Natural killer cell (primary cell): ENCODE results near the gene APEX1. TPM values are rescaled to one million over a fixed set of nuclear protein-coding genes. Genes with fewer than 3 reads are reported as not detected.
A peak's percentile ranks its signal among the peaks of the same experiment; 100 is the strongest.

Experiments used
- ATAC-seq, 3 donors: fragments of 150-1000 bp in 2 of 3; fragments of 200-7000 bp in 1 of 3; cut with Tn5 transposase; 1 replicate in 1 of 3; 2 replicates in 2 of 3; pipeline ENCODE4 v1.10.0; 2021; ENCODE audit warnings: mild to moderate bottlenecking in 2 of 3, moderate library complexity in 2 of 3
- DNase-seq, 2 donors: peaks; one replicate each; pipeline versions ENCODE4 v3.0.0 to v3.0.0-alpha.2; 2013 to 2021; ENCODE audit warnings: mixed read lengths in 1 of 2
- H3K27ac ChIP-seq: one replicate; pipeline ENCODE4 v1.5.1; 2013; ENCODE audit warnings: mild to moderate bottlenecking, low read length
- H3K27me3 ChIP-seq: one replicate; pipeline ENCODE4 v1.6.1; 2013; ENCODE audit warnings: low read length; ENCODE audit not compliant: control insufficient read depth, insufficient read depth
- H3K36me3 ChIP-seq: one replicate; pipeline ENCODE4 v1.6.1; 2013; ENCODE audit warnings: low read length; ENCODE audit not compliant: control insufficient read depth, insufficient read depth
- H3K4me1 ChIP-seq: one replicate; pipeline ENCODE4 v1.6.1; 2013; ENCODE audit warnings: low read length; ENCODE audit not compliant: control insufficient read depth, insufficient read depth
- H3K4me3 ChIP-seq: one replicate; pipeline ENCODE4 v1.5.1; 2013; ENCODE audit warnings: low read length
- H3K9me3 ChIP-seq: one replicate; pipeline ENCODE4 v1.6.1; 2013; ENCODE audit warnings: low read length; ENCODE audit not compliant: control insufficient read depth, insufficient read depth
- H3K27ac Mint-ChIP-seq, 2 donors: one replicate each; pipeline ENCODE4 v1.8.0; 2022; ENCODE audit warnings: mild to moderate bottlenecking in 2 of 2, mixed read lengths in 2 of 2, moderate library complexity in 1 of 2
- H3K27me3 Mint-ChIP-seq, 2 donors: one replicate each; pipeline ENCODE4 v1.8.0; 2022; ENCODE audit warnings: low read depth in 2 of 2, mixed read lengths in 2 of 2
- H3K36me3 Mint-ChIP-seq: one replicate; pipeline ENCODE4 v1.8.0; 2022; ENCODE audit warnings: mixed read lengths
- H3K4me1 Mint-ChIP-seq, 2 donors: one replicate each; pipeline ENCODE4 v1.8.0; 2022; ENCODE audit warnings: mixed read lengths in 2 of 2
- H3K4me3 Mint-ChIP-seq: one replicate; pipeline ENCODE4 v1.8.0; 2022; ENCODE audit warnings: mild to moderate bottlenecking, moderate library complexity, mixed read lengths
- H3K9me3 Mint-ChIP-seq, 2 donors: one replicate each; pipeline ENCODE4 v1.8.0; 2022; ENCODE audit warnings: mixed read lengths in 2 of 2
- WGBS: methylation state at CpG from one replicate; pipeline ENCODE4 v1.1.7; 2013; ENCODE audit warnings: missing lambda C conversion rate; ENCODE audit not compliant: insufficient coverage; 5-methylcytosine and 5-hydroxymethylcytosine counted together
- intact Hi-C: fragments of 100-400 bp; cut with micrococcal nuclease; formaldehyde crosslinking; loops from one replicate; pipeline ENCODE4 v1.14.2; 2022
- total RNA-seq, 4 donors: library from RNA; stranded (reverse); fragments of 120-200 nt in 1 of 4; gene quantifications; one replicate each; pipeline versions ENCODE4 v1.2.3 to v1.2.4, GENCODE V29; 2013 to 2022
- TF ChIP-seq, protein P1 (sequence below): fragments of 200-600 bp; IDR thresholded peaks from one replicate; pipeline ENCODE4 v1.8.0; 2022; ENCODE audit warnings: antibody characterized with exemption

APEX1 gene
- total RNA-seq, 3 donors from 2014 or later (not counting 1 experiment from before 2014, with no cell fraction given) = 66.0 to 77.6 (median 74.9) TPM

- 78% methylated on average over 1 of the region's 2 CpGs for WGBS
- Histone ChIP-seq H3K27me3 (no peaks in the 10 kb centered on the region), H3K9me3 (no peaks in the 10 kb centered on the region), H3K4me1 (peaks cover 47% of the 10 kb centered on the region), H3K4me3 (no peak overlapping the region), H3K36me3 (peaks cover 49% of the 10 kb centered on the region), H3K27ac (no peak overlapping the region)
- no peaks in the 10 kb centered on the region for H3K27me3 Mint-ChIP-seq
- no peak for ATAC-seq
- TF ChIP-seq, protein P1, sequence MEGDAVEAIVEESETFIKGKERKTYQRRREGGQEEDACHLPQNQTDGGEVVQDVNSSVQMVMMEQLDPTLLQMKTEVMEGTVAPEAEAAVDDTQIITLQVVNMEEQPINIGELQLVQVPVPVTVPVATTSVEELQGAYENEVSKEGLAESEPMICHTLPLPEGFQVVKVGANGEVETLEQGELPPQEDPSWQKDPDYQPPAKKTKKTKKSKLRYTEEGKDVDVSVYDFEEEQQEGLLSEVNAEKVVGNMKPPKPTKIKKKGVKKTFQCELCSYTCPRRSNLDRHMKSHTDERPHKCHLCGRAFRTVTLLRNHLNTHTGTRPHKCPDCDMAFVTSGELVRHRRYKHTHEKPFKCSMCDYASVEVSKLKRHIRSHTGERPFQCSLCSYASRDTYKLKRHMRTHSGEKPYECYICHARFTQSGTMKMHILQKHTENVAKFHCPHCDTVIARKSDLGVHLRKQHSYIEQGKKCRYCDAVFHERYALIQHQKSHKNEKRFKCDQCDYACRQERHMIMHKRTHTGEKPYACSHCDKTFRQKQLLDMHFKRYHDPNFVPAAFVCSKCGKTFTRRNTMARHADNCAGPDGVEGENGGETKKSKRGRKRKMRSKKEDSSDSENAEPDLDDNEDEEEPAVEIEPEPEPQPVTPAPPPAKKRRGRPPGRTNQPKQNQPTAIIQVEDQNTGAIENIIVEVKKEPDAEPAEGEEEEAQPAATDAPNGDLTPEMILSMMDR = no peak
- no peaks in the 10 kb centered on the region for H3K9me3 Mint-ChIP-seq
- H3K4me3 Mint-ChIP-seq = peak overlapping the region; percentile 28
- peaks cover 55% of the 10 kb centered on the region in 2 donors for H3K4me1 Mint-ChIP-seq
- intact Hi-C loops = no loop called here
- DNase-seq = no peak
- peak overlapping the region; percentile 67 to 70 for H3K27ac Mint-ChIP-seq
- peaks cover 22% of the 10 kb centered on the region for H3K36me3 Mint-ChIP-seq
These were observed 17.6 kb downstream of the APEX1 start for GRCh38 chr14:20472536-20473169.

GRCh38 chr14:20476776-20477175 lies 21.8 kb downstream of the APEX1 start:
- 68% methylated on average over 4 of the region's 5 CpGs for WGBS
- Mint-ChIP-seq H3K4me1 (peaks cover 40 to 47% of the 10 kb centered on the region in 2 donors), H3K36me3 (peaks cover 22% of the 10 kb centered on the region)

GRCh38 chr14:20477211-20477876 lies 22.3 kb downstream of the APEX1 start:
- WGBS = 8% methylated on average over 1 of the region's 1 CpG
- no peaks in the 10 kb centered on the region for H3K27me3 Mint-ChIP-seq
- H3K9me3 Mint-ChIP-seq = no peaks in the 10 kb centered on the region

More at GRCh38 chr14:20476776-20477175, 21.8 kb downstream of the APEX1 start:
- Histone ChIP-seq H3K36me3 (peaks cover 57% of the 10 kb centered on the region), H3K9me3 (no peaks in the 10 kb centered on the region), H3K4me3 (no peak overlapping the region), H3K27me3 (no peaks in the 10 kb centered on the region), H3K4me1 (peaks cover 30% of the 10 kb centered on the region), H3K27ac (peak overlapping the region; percentile 66)
- TF ChIP-seq, protein P1 = no peak
- no peaks in the 10 kb centered on the region for H3K9me3 Mint-ChIP-seq
- no peak for ATAC-seq
- H3K27me3 Mint-ChIP-seq = no peaks in the 10 kb centered on the region
- intact Hi-C loops = no loop called here
- peak overlapping the region; percentile 82 to 85 for H3K27ac Mint-ChIP-seq
- peak overlapping the region; percentile 56 for H3K4me3 Mint-ChIP-seq
- DNase-seq = no peak

More at GRCh38 chr14:20477211-20477876, 22.3 kb downstream of the APEX1 start:
- Histone ChIP-seq H3K4me3 (no peak overlapping the region), H3K27me3 (no peaks in the 10 kb centered on the region), H3K4me1 (peaks cover 28% of the 10 kb centered on the region), H3K9me3 (no peaks in the 10 kb centered on the region), H3K36me3 (peaks cover 52% of the 10 kb centered on the region), H3K27ac (peak overlapping the region; percentile 66)
- peak overlapping the region; percentile 56 for H3K4me3 Mint-ChIP-seq
- DNase-seq = peak in 1 of 2 donors; percentile 63
- H3K27ac Mint-ChIP-seq = peak overlapping the region; percentile 82 to 85
- peak; percentile 68 to 73 (median 69) for ATAC-seq
- peaks cover 17% of the 10 kb centered on the region for H3K36me3 Mint-ChIP-seq
- TF ChIP-seq, protein P1 = no peak
- intact Hi-C loops = no loop called here
- H3K4me1 Mint-ChIP-seq = peaks cover 34 to 41% of the 10 kb centered on the region in 2 donors
